ENCODE results near the gene SPTBN1. TPM values are rescaled to one million over a fixed set of nuclear protein-coding genes. Genes with fewer than 3 reads are reported as not detected.

The SPTBN1 gene
- total RNA-seq, 2 donors from 2014 or later = 179 to 194 TPM

GRCh38 chr2:54594048-54594447 is 137.9 kb downstream of the SPTBN1 start:
- Histone ChIP-seq H3K4me1 (ENCODE audit: control insufficient read depth, insufficient read depth, low read length) (peaks cover 6% of the 10 kb centered on the region), H3K9ac (ENCODE audit: extremely low read depth, low read length, poor library complexity, severe bottlenecking) (no peak overlapping the region), H3K27me3 (ENCODE audit: control insufficient read depth, insufficient read depth, low read length, poor library complexity, severe bottlenecking) (no peaks in the 10 kb centered on the region), H3K9me3 (ENCODE audit: control insufficient read depth, low read length) (no peaks in the 10 kb centered on the region), H3K27ac (ENCODE audit: low read depth, low read length) (no peak overlapping the region), H3K4me3 (ENCODE audit: low read length) (no peak overlapping the region), H3K36me3 (ENCODE audit: control insufficient read depth, insufficient read depth, low read length) (peaks cover 28% of the 10 kb centered on the region)
- no peak for DNase-seq
- Mint-ChIP-seq H3K36me3 (ENCODE audit: low read depth) (peaks cover 23% of the 10 kb centered on the region), H3K9me3 (no peaks in the 10 kb centered on the region), H3K27ac (no peak overlapping the region), H3K27me3 (ENCODE audit: insufficient read depth) (no peaks in the 10 kb centered on the region), H3K4me1 (peaks cover 28% of the 10 kb centered on the region), H3K4me3 (no peak overlapping the region)
- TF ChIP-seq CTCF (conservative IDR thresholded peaks at IDR 0.05) = no peak
- WGBS, 2 experiments (ENCODE audit: insufficient coverage in 1 of 2, insufficient read length in 1 of 2) = 97 to 100% methylated on average over 2 to 3 of the region's 4 CpGs

- H3K9me3 Mint-ChIP-seq = no peaks in the 10 kb centered on the region
- Histone ChIP-seq H3K27ac (ENCODE audit: low read depth, low read length) (no peak overlapping the region), H3K27me3 (ENCODE audit: control insufficient read depth, insufficient read depth, low read length, poor library complexity, severe bottlenecking) (no peaks in the 10 kb centered on the region), H3K36me3 (ENCODE audit: control insufficient read depth, insufficient read depth, low read length) (peaks cover 36% of the 10 kb centered on the region), H3K4me1 (ENCODE audit: control insufficient read depth, insufficient read depth, low read length) (no peaks in the 10 kb centered on the region), H3K9me3 (ENCODE audit: control insufficient read depth, low read length) (no peaks in the 10 kb centered on the region), H3K9ac (ENCODE audit: extremely low read depth, low read length, poor library complexity, severe bottlenecking) (no peak overlapping the region), H3K4me3 (ENCODE audit: low read length) (no peak overlapping the region)
- H3K36me3 Mint-ChIP-seq (ENCODE audit: low read depth) = peaks cover 35% of the 10 kb centered on the region
- DNase-seq = no peak
- no peak for TF ChIP-seq CTCF (conservative IDR thresholded peaks at IDR 0.05)
- H3K4me1 Mint-ChIP-seq = peaks cover 19% of the 10 kb centered on the region
- no peaks in the 10 kb centered on the region for H3K27me3 Mint-ChIP-seq (ENCODE audit: insufficient read depth)
- 94 to 97% methylated on average over 11 to 13 of the region's 13 CpGs for WGBS, 2 experiments (ENCODE audit: insufficient coverage in 1 of 2, insufficient read length in 1 of 2)
- no peak overlapping the region for H3K27ac Mint-ChIP-seq
- H3K4me3 Mint-ChIP-seq = no peak overlapping the region
Observed at GRCh38 chr2:54595161-54595803, 139.2 kb downstream of the SPTBN1 start.

GRCh38 chr2:54595999-54596902 is 140.1 kb downstream of the SPTBN1 start:
- no peak overlapping the region for H3K4me3 Mint-ChIP-seq
- DNase-seq = no peak

More at GRCh38 chr2:54595999-54596902, 140.1 kb downstream of the SPTBN1 start:
- no peak for TF ChIP-seq CTCF (conservative IDR thresholded peaks at IDR 0.05)
- H3K36me3 Mint-ChIP-seq (ENCODE audit: low read depth) = peaks cover 40% of the 10 kb centered on the region
- Histone ChIP-seq H3K4me3 (ENCODE audit: low read length) (no peak overlapping the region), H3K27ac (ENCODE audit: low read depth, low read length) (peak overlapping the region; percentile 44), H3K36me3 (ENCODE audit: control insufficient read depth, insufficient read depth, low read length) (peaks cover 45% of the 10 kb centered on the region), H3K4me1 (ENCODE audit: control insufficient read depth, insufficient read depth, low read length) (peaks cover 4% of the 10 kb centered on the region), H3K9me3 (ENCODE audit: control insufficient read depth, low read length) (no peaks in the 10 kb centered on the region), H3K9ac (ENCODE audit: extremely low read depth, low read length, poor library complexity, severe bottlenecking) (no peak overlapping the region), H3K27me3 (ENCODE audit: control insufficient read depth, insufficient read depth, low read length, poor library complexity, severe bottlenecking) (no peaks in the 10 kb centered on the region)
- WGBS, 2 experiments (ENCODE audit: insufficient coverage in 1 of 2, insufficient read length in 1 of 2) = 89 to 96% methylated on average over 3 to 15 of the region's 15 CpGs
- H3K4me1 Mint-ChIP-seq = peaks cover 20% of the 10 kb centered on the region
- H3K27me3 Mint-ChIP-seq (ENCODE audit: insufficient read depth) = no peaks in the 10 kb centered on the region
- H3K9me3 Mint-ChIP-seq = no peaks in the 10 kb centered on the region
- peak overlapping the region; percentile 87 for H3K27ac Mint-ChIP-seq

Measured in endodermal cell (in vitro differentiated cells).